Ishikawa (cell line): ENCODE results near the gene SLC25A47.

Experiments
- CEBPB ChIP-seq: IDR thresholded peaks from 2 replicates; pipeline ENCODE4 v1.6.1; 2012
- CREB1 ChIP-seq: IDR thresholded peaks from 2 replicates; pipeline ENCODE4 v1.6.1; 2012; ENCODE audit warnings: low read depth
- EGR1 ChIP-seq: IDR thresholded peaks from 2 replicates; pipeline ENCODE4 v1.6.1; 2012
- EP300 ChIP-seq: IDR thresholded peaks from 2 replicates; pipeline ENCODE4 v1.6.1; 2012; ENCODE audit warnings: borderline replicate concordance
- FOXM1 ChIP-seq: IDR thresholded peaks from 2 replicates; pipeline ENCODE4 v1.6.1; 2012; ENCODE audit warnings: low read depth, borderline replicate concordance
- NFIC ChIP-seq: IDR thresholded peaks from 2 replicates; pipeline ENCODE4 v1.6.1; 2012
- RAD21 ChIP-seq: IDR thresholded peaks from 2 replicates; pipeline ENCODE4 v1.6.1; 2012; ENCODE audit warnings: low read depth
- REST ChIP-seq: IDR thresholded peaks from 2 replicates; pipeline ENCODE4 v1.6.1; 2012; ENCODE audit warnings: low read depth, mild to moderate bottlenecking
- TAF1 ChIP-seq: IDR thresholded peaks from 2 replicates; pipeline ENCODE4 v1.6.1; 2012; ENCODE audit warnings: low read depth, mild to moderate bottlenecking
- TCF12 ChIP-seq: IDR thresholded peaks from 2 replicates; pipeline ENCODE4 v1.6.1; 2012; ENCODE audit warnings: low read depth
- TEAD4 ChIP-seq: IDR thresholded peaks from 2 replicates; pipeline ENCODE4 v1.6.1; 2012
- USF1 ChIP-seq: IDR thresholded peaks from 2 replicates; pipeline ENCODE4 v1.6.1; 2012
- YY1 ChIP-seq: IDR thresholded peaks from 2 replicates; pipeline ENCODE4 v1.6.1; 2012; ENCODE audit warnings: low read depth
- ZBTB7A ChIP-seq: IDR thresholded peaks from 2 replicates; pipeline ENCODE4 v1.6.1; 2012; ENCODE audit warnings: low read depth
- TF ChIP-seq, protein P1 (sequence below): IDR thresholded peaks from 2 replicates; pipeline ENCODE4 v1.6.1; 2012

The SLC25A47 gene

DNA sequence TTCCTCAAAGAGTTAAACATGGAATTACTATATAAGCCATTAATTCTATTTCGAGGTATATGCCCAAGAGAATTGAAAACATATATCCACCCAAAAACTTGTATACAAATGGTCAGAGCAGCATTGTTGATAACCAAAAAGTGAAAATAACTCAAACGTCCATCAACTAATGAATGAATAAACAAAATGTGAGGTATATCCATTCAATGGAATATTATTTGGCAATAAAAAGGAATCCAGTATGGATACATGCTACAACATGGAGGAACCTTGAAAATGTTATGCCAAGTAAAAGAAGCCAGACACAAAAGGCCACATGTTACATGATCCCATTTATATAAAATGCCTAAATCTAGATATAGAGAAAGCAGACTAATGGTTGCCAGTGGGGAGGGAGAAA lies 36.0 kb downstream of the SLC25A47 start:
- TF ChIP-seq, protein P1, sequence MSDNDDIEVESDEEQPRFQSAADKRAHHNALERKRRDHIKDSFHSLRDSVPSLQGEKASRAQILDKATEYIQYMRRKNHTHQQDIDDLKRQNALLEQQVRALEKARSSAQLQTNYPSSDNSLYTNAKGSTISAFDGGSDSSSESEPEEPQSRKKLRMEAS = no peak
- TF ChIP-seq YY1 = no peak

GRCh38 chr14:100359881-100360280 lies 36.7 kb downstream of the SLC25A47 start:
- TF ChIP-seq TAF1 (no peak), CREB1 (no peak), NFIC (no peak), CEBPB (no peak), USF1 (no peak), TEAD4 (no peak), REST (no peak), YY1 (no peak), RAD21 (no peak), ZBTB7A (no peak), TCF12 (no peak), FOXM1 (no peak), EP300 (no peak), EGR1 (no peak)
- TF ChIP-seq, protein P1 = no peak

- no peak for TF ChIP-seq NFIC
- TF ChIP-seq TAF1 = no peak
- TF ChIP-seq TCF12 = no peak
- no peak for TF ChIP-seq YY1
- TF ChIP-seq EP300 = no peak
- no peak for TF ChIP-seq REST
Observed at GRCh38 chr14:100361626-100362025, 38.5 kb downstream of the SLC25A47 start.

GRCh38 chr14:100362311-100362927 lies 39.3 kb downstream of the SLC25A47 start:
- TF ChIP-seq CREB1 = no peak
- no peak for TF ChIP-seq YY1
- TF ChIP-seq FOXM1 = no peak
- TF ChIP-seq TAF1 = no peak
- no peak for TF ChIP-seq REST
- TF ChIP-seq RAD21 = no peak
- TF ChIP-seq TEAD4 = no peak
- TF ChIP-seq, protein P1 = no peak
- no peak for TF ChIP-seq CEBPB
- TF ChIP-seq NFIC = no peak
- no peak for TF ChIP-seq TCF12
- no peak for TF ChIP-seq EP300

- TF ChIP-seq YY1 (no peak), EGR1 (no peak)
Observed at GRCh38 chr14:100363053-100363452, 39.9 kb downstream of the SLC25A47 start.
